Measurements from ENCODE around the gene LFNG.
"Not testable (repeated sequence)": the region's sequence is repeated elsewhere in the genome, so short reads cannot be mapped to it uniquely, and the experiment has no call there.

LFNG gene

GRCh38 chr7:2529161-2530070, 9.8 kb downstream of the LFNG start:
- DNase-seq (ENCODE audit: low read depth, low spot score), result no peak

GRCh38 chr7:2530071-2530987, 10.8 kb downstream of the LFNG start:
- DNase-seq (ENCODE audit: low read depth, low spot score), result no peak

GRCh38 chr7:2530994-2531795, 11.6 kb downstream of the LFNG start:
- DNase-seq (ENCODE audit: low read depth, low spot score), result not testable (repeated sequence)

- not testable (repeated sequence) for DNase-seq (ENCODE audit: low read depth, low spot score)
Measured at GRCh38 chr7:2531796-2532110, 12.2 kb downstream of the LFNG start.

- DNase-seq (ENCODE audit: low read depth, low spot score), result not testable (repeated sequence)
Measured at GRCh38 chr7:2532199-2532772, 12.7 kb downstream of the LFNG start.

GRCh38 chr7:2532816-2533215, 13.2 kb downstream of the LFNG start:
- not testable (repeated sequence) for DNase-seq (ENCODE audit: low read depth, low spot score)

GRCh38 chr7:2533566-2533965, 14.0 kb downstream of the LFNG start:
- not testable (repeated sequence) for DNase-seq (ENCODE audit: low read depth, low spot score)

GRCh38 chr7:2534214-2534613, 14.6 kb downstream of the LFNG start:
- DNase-seq (ENCODE audit: low read depth, low spot score), result not testable (repeated sequence)

- not testable (repeated sequence) for DNase-seq (ENCODE audit: low read depth, low spot score)
Measured at GRCh38 chr7:2535872-2536627, 16.5 kb downstream of the LFNG start.

GRCh38 chr7:2537981-2538851, 18.6 kb downstream of the LFNG start:
- no peak for DNase-seq (ENCODE audit: low read depth, low spot score)

GRCh38 chr7:2539031-2539911, 19.7 kb downstream of the LFNG start:
- DNase-seq (ENCODE audit: low read depth, low spot score), result no peak

GRCh38 chr7:2540133-2540532, 20.6 kb downstream of the LFNG start:
- no peak for DNase-seq (ENCODE audit: low read depth, low spot score)

- no peak for DNase-seq (ENCODE audit: low read depth, low spot score)
Measured at GRCh38 chr7:2540641-2541051, 21.1 kb downstream of the LFNG start.

- no peak for DNase-seq (ENCODE audit: low read depth, low spot score)
Measured at GRCh38 chr7:2541291-2542010, 21.9 kb downstream of the LFNG start.

GRCh38 chr7:2542011-2542915, 22.7 kb downstream of the LFNG start:
- no peak for DNase-seq (ENCODE audit: low read depth, low spot score)

- DNase-seq (ENCODE audit: low read depth, low spot score), result no peak
Measured at GRCh38 chr7:2542916-2543871, 23.6 kb downstream of the LFNG start.

All from ELF-1 (cell line).